Keratinocyte (primary cell): ENCODE results near the gene MRPS18A.

Source experiments
- CTCF ChIP-seq, 3 experiments: IDR thresholded peaks in 1 of 3; conservative IDR thresholded peaks in 1 of 3; optimal IDR thresholded peaks in 1 of 3; 2 replicates in 2 of 3; 3 replicates in 1 of 3; pipeline versions ENCODE3 to v1.5.1; 2011; ENCODE audit warnings: low read length in 3 of 3, mild to moderate bottlenecking in 3 of 3, moderate library complexity in 2 of 3, control low read depth in 1 of 3, inconsistent platforms in 1 of 3; ENCODE audit not compliant: insufficient read depth in 2 of 3; ENCODE audit errors: extremely low read depth in 1 of 3
- EZH2 ChIP-seq: IDR thresholded peaks from one replicate; pipeline ENCODE4 v1.6.1; 2012; ENCODE audit warnings: inconsistent platforms, mild to moderate bottlenecking, low read length, moderate library complexity

GRCh38 chr6:43725643-43726580 is 38.3 kb upstream of the MRPS18A start:
- TF ChIP-seq CTCF (optimal IDR thresholded peaks at IDR 0.05 in 1 of 3, IDR thresholded peaks at IDR 0.05 in 1 of 3, conservative IDR thresholded peaks at IDR 0.05 in 1 of 3; ENCODE audit: extremely low read depth in 1 of 3, insufficient read depth in 2 of 3, low read length in 3 of 3) (no peak), EZH2 (no peak)
